GM23248 (cell line): ENCODE measurements around the gene COL21A1.

Experiments used
- EZH2 ChIP-seq: fragments of 200-600 bp; sonication (generic); IDR thresholded peaks from 2 replicates; pipeline ENCODE4 v1.6.1; 2018; ENCODE audit warnings: antibody characterized with exemption, mild to moderate bottlenecking; ENCODE audit not compliant: insufficient read depth, poor library complexity, severe bottlenecking
- EZH2phosphoT487 ChIP-seq: fragments of 200-600 bp; sonication (generic); IDR thresholded peaks from 2 replicates; pipeline ENCODE4 v1.6.1; 2018; ENCODE audit warnings: antibody characterized with exemption, moderate library complexity, mild to moderate bottlenecking, low read depth; ENCODE audit not compliant: insufficient read depth

DNA sequence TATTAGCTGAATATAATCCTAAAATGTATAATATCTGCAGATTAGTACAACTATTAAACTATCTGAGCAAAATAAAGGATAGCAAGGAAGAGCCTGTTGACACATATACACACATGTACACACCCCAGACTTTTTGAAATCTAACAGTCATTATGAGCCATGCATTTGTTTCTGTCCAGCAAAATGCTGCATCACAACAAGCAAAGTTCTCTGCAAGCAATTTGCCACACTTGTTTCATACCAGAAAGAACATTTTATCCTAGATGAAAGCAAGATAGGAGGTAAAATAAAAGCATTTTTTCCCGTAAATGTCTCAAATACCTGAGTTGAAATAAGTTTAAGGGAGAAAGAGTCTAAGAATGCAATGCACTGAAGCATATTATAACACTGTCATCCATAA lies 145.2 kb downstream of the COL21A1 start:
- TF ChIP-seq EZH2, result no peak
- TF ChIP-seq EZH2phosphoT487, result no peak
